Testis (tissue), 3 donors: ENCODE measurements around the gene CSF2RB. TPM values are rescaled to one million over a fixed set of nuclear protein-coding genes. Genes with fewer than 3 reads are reported as not detected.

Source experiments
- DNase-seq: peaks from one replicate; pipeline ENCODE4 v3.0.0-alpha.2; 2019
- H3K27ac ChIP-seq, 2 donors: fragments of 200-600 bp; sonication (generic); one replicate each; pipeline ENCODE4 v1.5.1; 2019
- H3K27me3 ChIP-seq: fragments of 200-600 bp; sonication (generic); one replicate; pipeline ENCODE4 v1.5.1; 2019
- H3K36me3 ChIP-seq: fragments of 200-600 bp; sonication (generic); one replicate; pipeline ENCODE4 v1.5.1; 2017; ENCODE audit warnings: low read depth; ENCODE audit errors: missing control alignments
- H3K4me1 ChIP-seq: fragments of 200-600 bp; sonication (generic); one replicate; pipeline ENCODE4 v1.5.1; 2019
- H3K4me3 ChIP-seq, 2 donors: fragments of 200-600 bp; sonication (generic); one replicate each; pipeline ENCODE4 v1.5.1; 2017 to 2019
- H3K9me3 ChIP-seq: fragments of 200-600 bp; sonication (generic); one replicate; pipeline ENCODE4 v1.5.1; 2017
- POLR2A ChIP-seq: fragments of 450-650 bp; IDR thresholded peaks from one replicate; pipeline ENCODE4 v1.6.1; 2017; ENCODE audit warnings: antibody characterized with exemption, mild to moderate bottlenecking, moderate library complexity
- WGBS, 2 donors: methylation state at CpG; one replicate each; pipeline ENCODE4 v1.1.5; 2018; 5-methylcytosine and 5-hydroxymethylcytosine counted together
- intact Hi-C: fragments of 100-400 bp; cut with DNase I; formaldehyde crosslinking; loops from one replicate; pipeline ENCODE4 v1.15.1; 2023; ENCODE audit warnings: low total_unique reads
- polyA plus RNA-seq: library from polyadenylated mRNA; stranded (reverse); fragments of 350-450 nt; fragmentation: Illumina TruSeq; extraction: RNeasy Lipid Tissue Mini Kit (QIAGEN cat#74804); gene quantifications from one replicate; pipeline ENCODE4 v1.2.3, GENCODE V29; 2014; ENCODE audit warnings: low read depth, low replicate concordance; ENCODE audit not compliant: insufficient read depth
- total RNA-seq, 2 donors: library from RNA; depleted of rRNA; stranded (reverse); fragments of >200 nt; gene quantifications; one replicate each; pipeline ENCODE4 v1.2.3, GENCODE V29; 2016
- TF ChIP-seq, protein P1 (sequence below), 3 experiments: fragments of 450-650 bp in 2 of 3; fragments of 200-600 bp in 1 of 3; sonication (generic) in 1 of 3; IDR thresholded peaks; one replicate each; pipeline ENCODE4 v1.5.1; 2016 to 2019; ENCODE audit warnings: antibody characterized with exemption in 3 of 3, mild to moderate bottlenecking in 2 of 3, moderate library complexity in 1 of 3

The CSF2RB gene
- total and polyA plus RNA-seq, 3 donors from 2014 or later = 2.3 to 4.0 (median 2.6) TPM

GRCh38 chr22:36885474-36885873 lies 28.0 kb upstream of the CSF2RB start:
- TF ChIP-seq, protein P1, sequence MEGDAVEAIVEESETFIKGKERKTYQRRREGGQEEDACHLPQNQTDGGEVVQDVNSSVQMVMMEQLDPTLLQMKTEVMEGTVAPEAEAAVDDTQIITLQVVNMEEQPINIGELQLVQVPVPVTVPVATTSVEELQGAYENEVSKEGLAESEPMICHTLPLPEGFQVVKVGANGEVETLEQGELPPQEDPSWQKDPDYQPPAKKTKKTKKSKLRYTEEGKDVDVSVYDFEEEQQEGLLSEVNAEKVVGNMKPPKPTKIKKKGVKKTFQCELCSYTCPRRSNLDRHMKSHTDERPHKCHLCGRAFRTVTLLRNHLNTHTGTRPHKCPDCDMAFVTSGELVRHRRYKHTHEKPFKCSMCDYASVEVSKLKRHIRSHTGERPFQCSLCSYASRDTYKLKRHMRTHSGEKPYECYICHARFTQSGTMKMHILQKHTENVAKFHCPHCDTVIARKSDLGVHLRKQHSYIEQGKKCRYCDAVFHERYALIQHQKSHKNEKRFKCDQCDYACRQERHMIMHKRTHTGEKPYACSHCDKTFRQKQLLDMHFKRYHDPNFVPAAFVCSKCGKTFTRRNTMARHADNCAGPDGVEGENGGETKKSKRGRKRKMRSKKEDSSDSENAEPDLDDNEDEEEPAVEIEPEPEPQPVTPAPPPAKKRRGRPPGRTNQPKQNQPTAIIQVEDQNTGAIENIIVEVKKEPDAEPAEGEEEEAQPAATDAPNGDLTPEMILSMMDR (IDR thresholded peaks at IDR 0.05) = no peak
- no peak for TF ChIP-seq POLR2A
- DNase-seq = no peak
- 79 to 84% methylated on average over 7 of the region's 7 CpGs for WGBS, 2 donors
- no peaks in the 10 kb centered on the region for H3K27me3 ChIP-seq
- H3K27ac ChIP-seq = no peak overlapping the region
- H3K36me3 ChIP-seq = no peaks in the 10 kb centered on the region
- H3K9me3 ChIP-seq = no peaks in the 10 kb centered on the region
- no peak overlapping the region for H3K4me3 ChIP-seq
- intact Hi-C loops = no loop called here
- H3K4me1 ChIP-seq = no peaks in the 10 kb centered on the region

DNA sequence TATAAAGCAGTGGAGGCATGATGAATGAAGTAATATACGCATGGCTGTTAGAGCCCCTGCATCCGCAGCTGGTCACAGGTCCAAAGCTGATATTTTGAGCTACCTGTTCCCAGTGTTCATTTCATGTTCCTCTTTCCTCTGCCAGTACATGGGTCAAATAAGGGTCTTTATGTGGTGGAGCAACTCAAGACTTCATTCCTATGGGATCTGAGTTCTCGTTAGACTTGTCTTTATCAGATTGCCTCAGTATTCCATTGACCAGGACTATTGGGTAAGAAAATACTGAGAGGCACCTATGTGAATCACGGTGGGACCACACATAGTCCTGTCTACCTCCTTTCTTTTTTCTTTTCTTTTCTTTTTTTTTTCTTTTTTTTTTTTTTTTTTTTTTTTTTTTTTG lies 27.4 kb upstream of the CSF2RB start:
- no peak overlapping the region for H3K4me3 ChIP-seq
- WGBS, 2 donors = 88 to 92% methylated on average over 4 of the region's 4 CpGs

GRCh38 chr22:36887162-36887561 lies 26.3 kb upstream of the CSF2RB start:
- WGBS, 2 donors = 67 to 69% methylated on average over 4 of the region's 4 CpGs
- Histone ChIP-seq H3K9me3 (no peaks in the 10 kb centered on the region), H3K27ac (no peak overlapping the region), H3K4me3 (no peak overlapping the region), H3K36me3 (no peaks in the 10 kb centered on the region), H3K4me1 (no peaks in the 10 kb centered on the region), H3K27me3 (no peaks in the 10 kb centered on the region)
- no peak for DNase-seq
- no peak for TF ChIP-seq POLR2A
- TF ChIP-seq, protein P1 (IDR thresholded peaks at IDR 0.05) = no peak
- intact Hi-C loops = no loop called here

More for the DNA sequence above, 27.4 kb upstream of the CSF2RB start:
- no peaks in the 10 kb centered on the region for H3K27me3 ChIP-seq
- TF ChIP-seq, protein P1 (IDR thresholded peaks at IDR 0.05) = no peak
- no peak for TF ChIP-seq POLR2A
- H3K27ac ChIP-seq = no peak overlapping the region
- no peaks in the 10 kb centered on the region for H3K9me3 ChIP-seq
- no peaks in the 10 kb centered on the region for H3K36me3 ChIP-seq
- DNase-seq = no peak
- intact Hi-C loops = no loop called here
- no peaks in the 10 kb centered on the region for H3K4me1 ChIP-seq

DNA sequence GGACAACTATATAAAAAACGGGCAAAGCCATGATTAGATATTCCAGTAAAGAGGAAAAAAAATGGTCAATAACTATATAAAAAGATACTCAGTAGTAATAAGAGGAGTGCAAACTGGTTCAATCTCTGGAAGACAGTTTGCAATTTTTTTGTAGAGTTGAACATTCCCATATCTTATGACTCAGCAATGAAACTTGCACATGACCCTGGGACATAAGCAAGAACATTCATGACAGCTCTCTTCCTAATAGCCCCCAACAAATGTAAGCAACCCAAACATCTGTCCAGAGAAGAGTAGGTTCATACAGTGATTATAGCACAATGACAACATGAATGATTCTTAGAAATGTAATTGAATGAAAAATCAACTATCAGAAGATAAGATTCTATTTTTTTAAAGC lies 21.8 kb upstream of the CSF2RB start:
- Histone ChIP-seq H3K4me3 (no peak overlapping the region), H3K27ac (no peak overlapping the region), H3K4me1 (no peaks in the 10 kb centered on the region), H3K27me3 (no peaks in the 10 kb centered on the region), H3K9me3 (no peaks in the 10 kb centered on the region), H3K36me3 (no peaks in the 10 kb centered on the region)
- no peak for DNase-seq
- TF ChIP-seq POLR2A = no peak
- TF ChIP-seq, protein P1 (IDR thresholded peaks at IDR 0.05) = no peak
- intact Hi-C loops = no loop called here
- 70 to 89% methylated on average over 1 of the region's 1 CpG for WGBS, 2 donors

DNA sequence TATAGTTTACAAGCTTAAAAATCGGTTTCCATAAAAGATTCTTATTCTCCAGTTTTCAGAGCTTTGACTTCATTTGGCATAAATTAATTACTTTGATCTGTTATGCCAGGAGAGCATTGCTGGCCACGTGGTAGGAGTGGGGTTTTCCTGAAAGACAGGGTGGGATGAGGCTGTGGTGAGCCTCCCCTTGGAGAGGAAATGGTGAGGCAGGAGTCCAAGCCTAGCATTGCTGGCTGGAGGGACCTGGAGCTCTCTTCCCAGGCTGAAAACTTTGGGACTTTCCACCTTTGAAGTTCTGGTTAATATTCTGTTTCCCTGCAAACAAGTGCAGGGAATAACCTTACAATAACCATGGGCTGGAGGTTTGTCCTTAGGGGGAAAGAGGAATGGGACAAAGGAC lies 21.1 kb upstream of the CSF2RB start:
- no peaks in the 10 kb centered on the region for H3K27me3 ChIP-seq

More for the DNA sequence above, 21.1 kb upstream of the CSF2RB start:
- intact Hi-C loops = no loop called here
- Histone ChIP-seq H3K27ac (no peak overlapping the region), H3K4me1 (no peaks in the 10 kb centered on the region), H3K36me3 (no peaks in the 10 kb centered on the region), H3K4me3 (no peak overlapping the region), H3K9me3 (no peaks in the 10 kb centered on the region)
- no peak for TF ChIP-seq POLR2A
- TF ChIP-seq, protein P1 (IDR thresholded peaks at IDR 0.05) = no peak
- no peak for DNase-seq
- 50 to 59% methylated on average over 2 of the region's 2 CpGs for WGBS, 2 donors
